GM19455 (cell line): ENCODE data around the gene HTR3E.
"Not testable (repeated sequence)": the region's sequence is repeated elsewhere in the genome, so short reads cannot be mapped to it uniquely, and the experiment has no call there.

Source experiments
- ATAC-seq: cut with Tn5 transposase; IDR thresholded peaks from one replicate; pipeline ENCODE4 v1.9.1; 2021; ENCODE audit not compliant: unreplicated experiment

The HTR3E gene, protein sequence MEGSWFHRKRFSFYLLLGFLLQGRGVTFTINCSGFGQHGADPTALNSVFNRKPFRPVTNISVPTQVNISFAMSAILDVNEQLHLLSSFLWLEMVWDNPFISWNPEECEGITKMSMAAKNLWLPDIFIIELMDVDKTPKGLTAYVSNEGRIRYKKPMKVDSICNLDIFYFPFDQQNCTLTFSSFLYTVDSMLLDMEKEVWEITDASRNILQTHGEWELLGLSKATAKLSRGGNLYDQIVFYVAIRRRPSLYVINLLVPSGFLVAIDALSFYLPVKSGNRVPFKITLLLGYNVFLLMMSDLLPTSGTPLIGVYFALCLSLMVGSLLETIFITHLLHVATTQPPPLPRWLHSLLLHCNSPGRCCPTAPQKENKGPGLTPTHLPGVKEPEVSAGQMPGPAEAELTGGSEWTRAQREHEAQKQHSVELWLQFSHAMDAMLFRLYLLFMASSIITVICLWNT

DNA sequence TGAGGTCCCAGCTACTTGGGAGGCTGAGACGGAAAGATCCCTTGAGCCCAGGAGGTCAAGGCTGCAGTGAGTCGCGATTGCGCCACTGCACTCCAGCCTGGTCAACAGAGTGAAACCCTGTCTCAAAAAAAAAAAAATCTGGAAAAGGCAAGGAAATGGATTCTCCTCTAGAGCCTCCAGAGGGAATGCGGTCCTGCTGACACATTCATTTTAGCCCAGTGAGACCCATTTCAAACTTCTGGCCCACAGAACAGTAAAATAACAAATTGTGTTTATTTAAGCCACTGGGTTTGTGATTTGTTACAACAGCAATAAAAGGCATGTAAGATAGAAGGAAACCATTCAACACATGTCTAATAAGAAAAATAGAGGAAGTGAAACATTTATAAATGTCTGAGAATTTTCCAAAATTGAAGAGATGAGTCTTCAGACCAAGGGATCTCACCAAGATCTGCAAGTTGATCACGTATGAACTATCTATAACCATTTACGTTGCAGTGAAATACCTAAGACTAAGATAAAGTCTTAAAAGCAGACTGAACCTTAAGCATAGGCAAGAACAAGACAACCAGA is at the start of gene HTR3E:
Gene HTR3E (plus strand): TSS at position 254 of the 573 bp plus-strand sequence. CDS start 466 bp downstream, outside the sequence.
- ATAC-seq, result no peak

DNA sequence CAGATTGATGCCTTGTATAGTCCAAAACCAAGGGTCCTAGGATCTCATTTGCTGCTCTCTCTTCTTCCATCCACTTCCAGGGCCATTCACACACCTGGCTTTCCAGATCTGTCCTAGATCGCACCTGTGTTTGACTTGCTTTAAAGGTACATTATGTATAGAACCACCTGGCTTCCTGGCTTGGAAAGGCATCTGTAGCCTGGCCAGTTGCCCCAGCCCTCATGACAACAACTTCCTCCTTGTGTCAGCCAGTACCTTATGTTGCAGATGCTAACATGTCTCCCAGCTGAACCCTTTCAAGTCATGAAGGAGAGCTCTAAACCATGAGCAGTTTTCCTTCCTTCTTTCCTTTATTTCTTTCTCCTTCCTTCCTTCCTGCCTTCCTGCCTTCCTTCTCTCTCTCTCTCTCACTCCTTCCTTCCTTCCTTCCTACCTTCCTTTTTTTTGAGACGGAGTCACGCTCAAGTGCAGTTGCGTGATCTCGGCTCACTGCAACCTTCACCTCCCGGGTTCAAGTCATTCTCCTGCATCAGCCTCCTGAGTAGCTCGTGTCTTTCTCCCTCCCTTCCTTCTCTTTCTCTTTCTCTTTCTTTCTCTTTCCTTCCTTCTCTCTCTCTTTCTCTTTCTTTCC is 46.5 kb upstream of the HTR3E start:
- ATAC-seq, result no peak

DNA sequence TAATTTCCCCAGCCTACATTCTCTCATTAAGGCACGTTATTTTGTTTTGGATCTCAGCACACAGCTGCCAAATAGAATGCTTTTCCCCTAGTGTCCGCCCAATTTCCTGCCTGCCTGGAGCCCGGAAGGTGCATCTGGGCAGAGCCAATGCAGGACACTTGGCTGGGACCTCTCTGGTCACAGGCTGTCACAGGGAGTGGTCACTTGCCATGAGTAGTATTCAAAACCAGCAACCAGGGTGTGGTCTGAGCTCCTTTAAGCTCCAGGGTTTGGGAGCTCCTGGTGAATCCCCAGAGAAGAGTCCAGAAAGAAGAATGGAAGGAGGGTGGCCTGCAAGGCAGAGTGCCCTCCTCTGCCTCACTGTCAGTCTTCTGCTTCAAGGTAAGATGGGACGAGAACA is 44.1 kb upstream of the HTR3E start, which contains the start of gene HTR3C:
Gene HTR3C (plus strand): TSS at position 281 of the 400 bp plus-strand sequence. CDS start 34 bp downstream, at position 315.
- no peak for ATAC-seq

DNA sequence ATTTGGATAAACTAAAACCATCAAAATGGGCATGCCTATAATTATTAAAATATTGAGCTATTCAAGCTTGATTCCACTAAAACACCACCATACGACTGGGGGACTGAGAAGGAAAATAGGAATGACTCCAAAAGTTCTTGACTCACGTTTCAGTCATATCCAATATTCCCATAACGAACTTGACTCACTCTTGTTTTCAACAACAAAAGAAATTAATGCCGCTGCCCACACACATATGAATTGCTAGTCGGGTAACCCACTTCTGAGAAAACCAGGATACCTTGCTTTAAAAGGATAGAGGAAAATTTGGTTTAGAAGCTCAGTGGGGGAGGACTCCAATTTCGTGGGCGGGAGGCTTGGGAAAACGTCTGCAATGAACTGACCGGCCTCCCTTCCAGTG is 38.8 kb upstream of the HTR3E start:
- no peak for ATAC-seq

DNA sequence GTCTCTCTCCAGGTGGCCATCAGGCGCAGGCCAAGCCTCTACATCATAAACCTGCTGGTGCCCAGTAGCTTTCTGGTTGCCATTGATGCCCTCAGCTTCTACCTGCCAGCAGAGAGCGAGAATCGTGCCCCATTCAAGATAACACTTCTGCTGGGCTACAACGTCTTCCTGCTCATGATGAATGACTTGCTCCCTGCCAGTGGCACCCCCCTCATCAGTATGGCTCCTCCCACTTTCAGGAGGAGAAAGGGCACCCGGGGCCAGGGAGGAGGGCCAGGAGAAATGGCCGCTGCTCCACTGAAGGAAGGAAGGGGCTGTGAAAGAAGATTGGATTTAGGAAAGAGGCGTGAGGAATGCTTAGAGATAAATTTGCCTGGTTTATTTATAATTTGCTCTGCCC is 37.4 kb upstream of the HTR3E start:
- no peak for ATAC-seq

DNA sequence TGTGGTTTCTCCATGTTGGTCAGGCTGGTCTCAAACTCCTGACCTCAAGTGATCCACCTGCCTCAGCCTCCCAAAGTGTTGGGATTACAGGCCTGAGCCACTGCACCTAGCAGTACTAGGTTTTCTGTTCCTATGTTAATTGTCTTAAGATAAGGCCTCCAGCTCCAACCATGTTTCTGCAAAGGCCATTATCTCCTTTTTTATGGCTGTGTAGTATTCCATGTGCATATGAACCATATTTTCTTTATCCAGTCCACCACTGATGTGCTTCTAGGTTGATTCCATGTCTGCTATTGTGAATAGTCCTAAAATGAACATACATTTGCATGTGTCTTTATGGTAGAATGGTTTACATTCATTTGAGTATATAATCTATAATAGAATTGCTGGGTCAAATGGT is 34.2 kb upstream of the HTR3E start:
- no peak for ATAC-seq

DNA sequence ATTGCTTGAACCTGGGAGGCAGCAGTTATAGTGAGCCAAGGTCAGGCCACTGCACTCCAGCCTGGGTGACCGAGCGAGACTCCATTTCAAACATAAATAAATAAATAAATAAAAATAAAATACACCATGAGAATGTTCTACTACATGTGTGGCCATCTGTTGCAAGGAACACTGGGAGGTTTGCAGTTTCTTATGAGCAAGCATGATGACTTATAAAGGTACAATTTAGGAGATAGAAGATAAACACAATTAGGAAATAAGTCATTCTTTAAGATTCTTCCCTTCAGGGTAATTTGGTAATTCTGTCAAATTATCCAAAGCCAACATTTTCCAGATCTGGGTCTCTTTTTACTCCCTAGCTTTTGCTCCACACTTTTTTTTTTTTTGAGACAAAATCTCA is 30.7 kb upstream of the HTR3E start:
- ATAC-seq, result no peak

DNA sequence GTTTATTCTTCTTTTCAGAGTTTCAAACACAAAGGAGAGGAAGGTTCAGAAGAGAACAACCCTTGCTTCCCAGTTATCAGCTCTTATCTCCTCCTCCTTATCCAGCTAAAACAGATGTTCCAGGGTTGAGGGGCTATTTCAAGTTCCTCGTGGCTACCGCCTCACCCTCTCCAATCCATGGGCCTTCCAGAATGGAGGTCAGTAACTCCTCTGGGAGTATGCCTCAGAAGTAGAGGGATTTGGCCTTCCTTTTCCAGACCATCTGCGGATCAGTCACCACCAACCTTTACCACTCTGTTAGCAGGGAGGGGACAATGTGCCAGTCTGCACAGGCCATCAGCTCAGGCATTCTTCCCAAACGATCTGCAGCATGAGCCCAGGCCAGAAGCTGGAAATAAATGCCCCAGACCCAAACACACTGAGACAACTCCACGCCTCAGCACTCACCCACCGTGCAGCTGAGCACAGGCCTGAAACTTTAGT is 29.2 kb upstream of the HTR3E start:
- no peak for ATAC-seq

DNA sequence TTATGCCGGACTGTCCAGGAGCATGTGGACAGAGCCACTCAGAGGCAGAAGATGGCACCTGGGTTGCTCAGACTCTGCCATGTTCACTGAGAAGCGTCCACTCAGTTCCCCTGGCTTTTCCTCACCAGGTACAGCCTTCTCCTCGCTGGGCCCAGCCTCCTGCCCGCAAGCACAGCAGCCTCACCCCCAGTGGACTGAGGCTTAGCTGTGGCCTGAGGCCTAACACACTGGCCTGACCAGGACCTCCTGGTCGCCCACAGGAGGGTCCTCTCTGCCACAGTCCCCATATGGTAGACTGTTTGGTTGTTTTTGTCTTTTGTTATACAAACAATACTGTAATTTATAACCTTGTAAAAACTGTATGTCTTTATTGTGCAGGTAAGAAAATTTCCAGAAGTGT is 28.5 kb upstream of the HTR3E start:
- ATAC-seq, result no peak

DNA sequence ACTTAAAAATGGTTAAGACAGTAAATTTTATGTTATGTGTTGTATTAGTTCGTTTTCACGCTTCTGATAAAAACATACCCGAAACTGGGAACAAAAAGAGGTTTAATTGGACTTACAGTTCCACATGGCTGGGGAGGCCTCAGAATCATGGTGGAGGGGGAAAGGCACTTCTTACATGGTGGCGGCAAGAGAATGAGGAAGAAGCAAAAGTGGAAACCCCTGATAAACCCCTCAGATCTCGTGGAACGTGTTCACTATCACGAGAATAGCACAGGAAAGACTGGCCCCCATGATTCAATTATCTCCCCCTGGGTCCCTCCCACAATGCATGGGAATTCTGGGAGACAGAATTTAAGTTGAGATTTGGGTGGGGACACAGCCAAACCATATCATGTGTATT is 25.7 kb upstream of the HTR3E start:
- ATAC-seq, result not testable (repeated sequence)

DNA sequence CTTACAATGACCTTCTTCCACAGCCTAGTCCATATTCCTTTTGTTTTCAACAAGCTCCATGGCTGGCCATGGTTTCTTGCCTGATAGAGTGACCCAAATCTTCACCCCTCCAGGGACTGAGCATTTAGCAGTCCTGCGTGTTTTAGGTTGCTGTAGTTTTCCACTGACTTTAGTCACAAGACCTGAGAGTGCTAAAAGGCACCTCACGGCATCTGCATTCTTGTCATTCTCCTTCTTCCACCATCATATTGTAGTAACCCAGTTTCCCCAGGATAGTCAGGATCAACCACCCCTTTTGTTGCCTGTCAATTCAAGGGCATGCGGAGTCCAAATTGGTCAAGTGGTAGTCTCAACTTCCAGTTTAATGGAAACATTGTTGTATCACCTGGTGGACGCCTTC is 23.2 kb upstream of the HTR3E start:
- ATAC-seq, result no peak

DNA sequence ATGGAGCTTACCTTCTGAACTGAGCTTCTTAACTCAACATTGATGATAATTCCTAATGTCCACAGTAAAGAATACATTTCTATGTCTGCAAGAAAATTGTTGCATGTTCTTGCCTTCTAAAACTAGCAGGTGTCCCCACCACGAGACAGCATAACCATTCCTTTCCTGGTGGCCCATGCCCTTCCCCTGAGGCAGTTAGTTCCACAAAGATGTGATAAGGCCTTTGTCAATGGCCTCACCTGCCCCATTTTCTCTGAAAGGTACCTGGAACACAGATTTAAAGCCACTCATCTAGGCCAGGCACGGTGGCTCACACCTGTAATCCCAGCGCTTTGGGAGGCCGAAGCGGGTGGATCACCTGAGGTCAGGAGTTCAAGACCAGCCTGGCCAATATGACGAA is 21.0 kb upstream of the HTR3E start:
- no peak for ATAC-seq

DNA sequence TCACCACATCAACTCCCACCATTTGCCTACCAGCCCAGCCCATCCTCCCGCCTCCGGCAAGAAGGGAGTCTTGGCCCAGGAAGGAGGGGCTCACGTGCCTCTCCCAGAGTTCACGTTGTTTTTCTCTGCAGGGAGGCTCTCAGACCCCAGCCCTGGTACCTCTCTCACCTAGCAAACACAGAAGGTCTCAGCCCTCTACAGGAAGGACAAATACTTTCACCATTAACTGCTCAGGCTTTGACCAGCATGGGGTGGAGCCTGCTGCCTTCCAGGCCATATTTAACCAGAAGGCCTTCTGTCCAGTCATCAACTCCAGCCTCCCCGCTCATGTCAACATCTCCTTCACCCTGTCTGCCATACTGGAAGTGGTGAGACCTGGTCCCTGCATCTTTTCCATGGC is 19.0 kb upstream of the HTR3E start:
- ATAC-seq, result no peak

DNA sequence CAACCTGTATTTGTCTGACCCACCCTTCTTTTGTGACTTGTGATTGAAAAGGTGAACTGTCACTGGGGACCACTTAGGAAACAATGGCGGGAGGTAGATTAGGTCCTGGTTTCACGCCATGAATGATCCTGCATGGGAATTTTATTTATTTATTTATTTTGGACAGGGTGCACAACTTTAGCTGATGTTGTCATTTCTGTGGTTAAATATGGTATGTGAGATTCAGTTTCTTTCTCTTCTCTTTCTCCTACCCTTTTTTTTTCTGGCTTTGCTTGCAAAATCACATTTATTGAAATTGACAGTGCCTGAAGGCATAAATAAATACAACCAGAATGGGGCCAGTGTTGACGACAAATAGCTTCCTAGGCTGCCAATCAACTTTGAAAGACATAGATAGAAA is 18.0 kb upstream of the HTR3E start:
- ATAC-seq, result no peak

DNA sequence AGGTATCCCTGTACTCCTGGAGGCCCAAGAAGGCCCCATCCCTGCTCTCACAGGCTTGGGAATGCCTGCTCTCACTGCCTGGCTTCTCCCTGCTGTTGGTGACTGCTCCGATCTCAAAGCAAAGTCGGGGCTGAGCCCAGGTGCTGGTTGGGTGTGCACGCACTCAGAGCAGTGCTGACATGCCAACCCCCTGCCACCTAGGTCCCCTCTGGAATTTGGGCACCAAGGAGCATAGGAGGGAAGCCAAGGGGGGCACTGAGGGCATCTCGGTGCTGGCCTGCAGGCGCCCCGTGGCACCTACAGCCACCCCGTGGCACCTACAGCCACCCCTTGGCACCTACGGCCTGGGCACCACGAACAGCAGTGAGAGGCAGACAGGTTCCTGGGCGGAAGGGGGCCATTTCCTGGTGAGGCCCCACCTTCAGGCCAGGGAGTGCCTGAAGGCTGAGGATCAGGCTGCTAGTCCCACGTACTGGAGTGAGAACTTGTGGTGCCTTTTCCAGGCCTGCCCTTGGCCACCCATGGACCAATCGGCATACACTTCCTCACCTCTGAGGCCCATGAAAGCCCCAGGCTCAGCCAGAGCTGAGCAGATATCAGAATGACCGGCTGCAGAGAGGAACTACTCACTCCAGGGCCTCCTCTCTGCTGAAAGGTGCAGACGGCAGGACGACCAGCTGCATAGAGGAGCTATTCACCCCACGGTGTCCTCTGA is 15.6 kb upstream of the HTR3E start:
- ATAC-seq, result no peak

DNA sequence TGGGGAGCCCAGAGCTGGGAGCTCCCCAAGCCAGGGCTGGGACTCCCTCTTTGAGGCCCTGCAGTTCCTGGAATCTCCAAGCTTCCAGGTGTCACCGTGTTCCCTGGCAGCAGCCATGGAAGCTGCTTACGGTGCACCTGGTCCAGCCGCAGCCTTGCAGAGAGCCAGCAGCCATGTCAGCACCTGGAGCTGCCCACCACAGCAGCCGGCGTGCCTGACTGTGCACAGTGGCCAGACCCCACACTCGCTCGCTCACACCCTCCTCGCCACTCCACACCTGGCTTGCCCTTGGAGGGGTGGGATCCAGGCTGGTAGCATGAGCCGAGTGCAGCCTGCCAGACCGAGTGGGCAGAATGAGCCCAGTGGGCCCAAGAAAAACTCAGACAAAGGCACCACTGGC is 14.8 kb upstream of the HTR3E start:
- no peak for ATAC-seq

DNA sequence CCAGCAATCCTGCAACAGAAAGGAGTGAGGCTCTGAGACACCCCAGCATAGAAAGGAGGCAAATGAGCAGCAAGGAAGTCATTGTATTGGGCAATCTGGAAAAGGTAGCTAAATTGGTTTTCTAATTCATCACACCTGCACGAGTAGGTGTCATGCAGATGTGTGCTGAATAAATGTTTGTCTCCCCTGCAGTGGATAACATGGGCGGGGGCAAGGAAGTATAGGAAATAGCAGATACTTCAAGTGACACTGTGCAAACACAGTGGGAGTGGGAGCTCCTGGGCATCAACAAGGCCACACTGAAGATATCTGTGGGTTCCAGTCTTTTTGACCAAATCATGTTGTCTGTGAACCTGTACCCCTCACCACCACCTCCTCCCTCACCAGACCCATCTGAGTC is 14.4 kb upstream of the HTR3E start:
- no peak for ATAC-seq

DNA sequence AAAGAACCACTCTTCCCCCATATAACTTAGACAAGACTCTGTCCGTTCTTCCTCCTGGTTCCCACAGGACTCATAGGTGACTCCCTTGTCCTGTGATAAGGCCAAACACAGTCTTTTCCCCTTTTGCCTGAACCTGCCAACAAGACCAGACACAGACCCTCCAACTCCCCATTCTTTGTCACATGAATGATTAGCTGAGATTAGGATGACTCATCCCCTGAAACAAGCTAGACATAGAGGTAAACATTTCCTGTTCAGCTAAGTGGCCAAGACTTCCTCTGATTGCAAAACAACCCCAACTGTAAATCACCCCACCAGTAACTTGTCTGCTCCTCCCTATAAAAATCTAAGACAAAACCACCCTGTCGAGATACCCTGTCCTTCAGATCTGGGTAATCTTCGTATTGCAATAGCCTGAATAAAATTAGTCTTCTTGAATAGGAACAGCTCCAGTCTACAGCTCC is 11.4 kb upstream of the HTR3E start:
- no peak for ATAC-seq

DNA sequence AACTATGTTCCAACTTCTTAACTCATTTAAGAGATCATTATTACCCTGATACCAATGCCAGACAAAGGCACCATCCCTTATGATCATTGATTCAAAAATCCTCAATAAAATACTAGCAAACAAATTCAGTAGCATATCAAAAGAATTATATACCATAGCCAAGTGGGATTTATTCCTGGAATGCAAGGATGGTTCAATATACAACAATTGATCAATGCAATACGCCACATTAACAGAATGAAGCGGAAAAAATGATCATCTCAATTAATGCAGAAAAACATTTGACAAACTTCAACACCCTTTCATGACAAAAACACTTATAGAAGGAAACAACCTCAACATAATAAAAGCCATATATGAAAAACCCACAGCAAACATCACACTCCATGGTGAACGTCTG is 4.7 kb upstream of the HTR3E start:
- ATAC-seq, result no peak

DNA sequence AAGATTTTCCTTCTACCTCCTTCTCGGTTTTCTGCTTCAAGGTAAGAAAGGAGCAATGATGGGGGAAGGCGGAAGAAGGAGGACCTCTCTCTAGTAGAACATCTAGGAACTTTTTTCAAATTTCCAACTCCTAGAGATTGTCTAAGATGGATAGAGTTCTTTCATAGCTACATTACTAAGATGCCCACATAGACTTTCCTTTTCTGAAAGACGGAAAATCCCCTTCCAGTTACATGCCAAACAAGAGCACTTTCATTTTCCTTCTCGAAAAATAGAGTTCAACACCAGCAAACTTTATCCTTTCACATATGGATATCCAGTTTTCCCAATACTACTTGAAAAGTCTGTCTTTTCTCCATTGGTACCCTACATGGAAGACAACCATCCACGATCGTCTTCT is 692 bp downstream of the HTR3E start:
- no peak for ATAC-seq
